GM12801 (cell line): Measurements from ENCODE around the gene SCOC.

ENCODE experiments used
- TF ChIP-seq, protein P1 (sequence below): IDR thresholded peaks from one replicate; pipeline ENCODE4 v1.5.1; 2011; ENCODE audit warnings: control low read depth; ENCODE audit not compliant: insufficient read length; ENCODE audit errors: extremely low read depth

Gene SCOC

DNA sequence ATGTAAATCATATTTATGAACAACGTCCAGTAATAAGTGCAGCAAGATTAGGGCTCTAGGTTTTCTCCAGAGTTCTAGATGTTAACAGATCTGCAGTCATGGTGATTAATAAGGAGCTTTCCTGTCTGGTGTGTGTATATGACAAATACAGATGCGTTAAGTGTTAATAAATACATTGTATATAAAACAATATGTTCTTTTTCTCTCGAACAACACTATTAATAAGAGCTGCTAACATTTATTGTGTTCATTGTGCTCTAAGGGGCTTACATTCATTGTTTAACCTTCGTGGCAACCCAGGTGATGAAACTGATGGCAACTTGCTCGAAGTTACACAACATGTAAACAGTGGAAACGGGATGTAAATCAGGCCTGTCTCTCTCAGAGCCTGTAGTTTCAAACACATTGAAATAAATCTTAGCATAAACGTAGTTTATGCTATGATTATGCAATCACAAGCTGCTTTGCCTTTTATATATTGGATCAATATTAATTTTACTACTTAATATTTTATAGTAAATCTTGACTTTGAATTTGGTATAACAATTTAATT is 54.5 kb downstream of the SCOC start:
- TF ChIP-seq, protein P1, sequence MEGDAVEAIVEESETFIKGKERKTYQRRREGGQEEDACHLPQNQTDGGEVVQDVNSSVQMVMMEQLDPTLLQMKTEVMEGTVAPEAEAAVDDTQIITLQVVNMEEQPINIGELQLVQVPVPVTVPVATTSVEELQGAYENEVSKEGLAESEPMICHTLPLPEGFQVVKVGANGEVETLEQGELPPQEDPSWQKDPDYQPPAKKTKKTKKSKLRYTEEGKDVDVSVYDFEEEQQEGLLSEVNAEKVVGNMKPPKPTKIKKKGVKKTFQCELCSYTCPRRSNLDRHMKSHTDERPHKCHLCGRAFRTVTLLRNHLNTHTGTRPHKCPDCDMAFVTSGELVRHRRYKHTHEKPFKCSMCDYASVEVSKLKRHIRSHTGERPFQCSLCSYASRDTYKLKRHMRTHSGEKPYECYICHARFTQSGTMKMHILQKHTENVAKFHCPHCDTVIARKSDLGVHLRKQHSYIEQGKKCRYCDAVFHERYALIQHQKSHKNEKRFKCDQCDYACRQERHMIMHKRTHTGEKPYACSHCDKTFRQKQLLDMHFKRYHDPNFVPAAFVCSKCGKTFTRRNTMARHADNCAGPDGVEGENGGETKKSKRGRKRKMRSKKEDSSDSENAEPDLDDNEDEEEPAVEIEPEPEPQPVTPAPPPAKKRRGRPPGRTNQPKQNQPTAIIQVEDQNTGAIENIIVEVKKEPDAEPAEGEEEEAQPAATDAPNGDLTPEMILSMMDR = no peak
